ENCODE results near the gene KNCN.

The KNCN gene

GRCh38 chr1:46512135-46512791 is 39.2 kb downstream of the KNCN start:
- H3K9ac ChIP-seq (ENCODE audit: low read depth, low read length), result no peak overlapping the region
- no peak overlapping the region for H3K4me3 ChIP-seq (ENCODE audit: low read length)
- H3K4me1 ChIP-seq (ENCODE audit: insufficient read depth, low read length), result peaks cover 19% of the 10 kb centered on the region; the same call in 1 of the 2 replicates
- peaks cover 51% of the 10 kb centered on the region for H3K27me3 ChIP-seq (ENCODE audit: insufficient read depth, low read length)
- no peaks in the 10 kb centered on the region for H3K9me3 ChIP-seq (ENCODE audit: insufficient read depth, low read depth, low read length)
- no peaks in the 10 kb centered on the region for H3K36me3 ChIP-seq (ENCODE audit: insufficient read depth, low read length)
- H3K27ac ChIP-seq (ENCODE audit: low read depth, low read length), result no peak overlapping the region
- WGBS, result 87% methylated on average over 23 of the region's 23 CpGs

GRCh38 chr1:46510998-46511365 is 40.5 kb downstream of the KNCN start:
- Histone ChIP-seq H3K27me3 (ENCODE audit: insufficient read depth, low read length) (peaks cover 42% of the 10 kb centered on the region), H3K27ac (ENCODE audit: low read depth, low read length) (no peak overlapping the region), H3K4me1 (ENCODE audit: insufficient read depth, low read length) (peaks cover 10% of the 10 kb centered on the region; the same call in 1 of the 2 replicates), H3K4me3 (ENCODE audit: low read length) (no peak overlapping the region), H3K36me3 (ENCODE audit: insufficient read depth, low read length) (no peaks in the 10 kb centered on the region), H3K9ac (ENCODE audit: low read depth, low read length) (no peak overlapping the region), H3K9me3 (ENCODE audit: insufficient read depth, low read depth, low read length) (no peaks in the 10 kb centered on the region)
- WGBS, result 69% methylated on average over 8 of the region's 8 CpGs

GRCh38 chr1:46510341-46510997 is 41.0 kb downstream of the KNCN start:
- Histone ChIP-seq H3K27me3 (ENCODE audit: insufficient read depth, low read length) (peaks cover 37% of the 10 kb centered on the region), H3K36me3 (ENCODE audit: insufficient read depth, low read length) (no peaks in the 10 kb centered on the region), H3K9ac (ENCODE audit: low read depth, low read length) (no peak overlapping the region), H3K4me1 (ENCODE audit: insufficient read depth, low read length) (peaks cover 8% of the 10 kb centered on the region; the same call in 1 of the 2 replicates), H3K9me3 (ENCODE audit: insufficient read depth, low read depth, low read length) (no peaks in the 10 kb centered on the region), H3K27ac (ENCODE audit: low read depth, low read length) (no peak overlapping the region), H3K4me3 (ENCODE audit: low read length) (no peak overlapping the region)
- WGBS, result 95% methylated on average over 18 of the region's 19 CpGs

GRCh38 chr1:46508757-46509156 is 42.7 kb downstream of the KNCN start:
- Histone ChIP-seq H3K27ac (ENCODE audit: low read depth, low read length) (no peak overlapping the region), H3K9me3 (ENCODE audit: insufficient read depth, low read depth, low read length) (no peaks in the 10 kb centered on the region), H3K27me3 (ENCODE audit: insufficient read depth, low read length) (peaks cover 24% of the 10 kb centered on the region), H3K9ac (ENCODE audit: low read depth, low read length) (no peak overlapping the region), H3K36me3 (ENCODE audit: insufficient read depth, low read length) (no peaks in the 10 kb centered on the region), H3K4me1 (ENCODE audit: insufficient read depth, low read length) (peaks cover 8% of the 10 kb centered on the region; the same call in 1 of the 2 replicates), H3K4me3 (ENCODE audit: low read length) (no peak overlapping the region)
- 64% methylated on average over 5 of the region's 5 CpGs for WGBS

- peaks cover 6% of the 10 kb centered on the region; the same call in 1 of the 2 replicates for H3K4me1 ChIP-seq (ENCODE audit: insufficient read depth, low read length)
- no peaks in the 10 kb centered on the region for H3K36me3 ChIP-seq (ENCODE audit: insufficient read depth, low read length)
- 87% methylated on average over 17 of the region's 17 CpGs for WGBS
- no peaks in the 10 kb centered on the region for H3K9me3 ChIP-seq (ENCODE audit: insufficient read depth, low read depth, low read length)
- peaks cover 26% of the 10 kb centered on the region; the same call in 1 of the 2 replicates for H3K27me3 ChIP-seq (ENCODE audit: insufficient read depth, low read length)
- no peak overlapping the region for H3K9ac ChIP-seq (ENCODE audit: low read depth, low read length)
- no peak overlapping the region for H3K27ac ChIP-seq (ENCODE audit: low read depth, low read length)
- no peak overlapping the region for H3K4me3 ChIP-seq (ENCODE audit: low read length)
Measured at GRCh38 chr1:46506470-46507219, 44.8 kb downstream of the KNCN start.

GRCh38 chr1:46503421-46503820 is 48.0 kb downstream of the KNCN start:
- Histone ChIP-seq H3K4me1 (ENCODE audit: insufficient read depth, low read length) (no peaks in the 10 kb centered on the region; the same call in none of the 2 replicates), H3K4me3 (ENCODE audit: low read length) (no peak overlapping the region), H3K9ac (ENCODE audit: low read depth, low read length) (no peak overlapping the region), H3K36me3 (ENCODE audit: insufficient read depth, low read length) (no peaks in the 10 kb centered on the region), H3K27me3 (ENCODE audit: insufficient read depth, low read length) (peaks cover 32% of the 10 kb centered on the region), H3K27ac (ENCODE audit: low read depth, low read length) (no peak overlapping the region), H3K9me3 (ENCODE audit: insufficient read depth, low read depth, low read length) (no peaks in the 10 kb centered on the region)
- WGBS, result 94% methylated on average over 4 of the region's 4 CpGs

- Histone ChIP-seq H3K4me1 (ENCODE audit: insufficient read depth, low read length) (no peaks in the 10 kb centered on the region; the same call in none of the 2 replicates), H3K4me3 (ENCODE audit: low read length) (no peak overlapping the region), H3K9ac (ENCODE audit: low read depth, low read length) (no peak overlapping the region), H3K27me3 (ENCODE audit: insufficient read depth, low read length) (peaks cover 51% of the 10 kb centered on the region), H3K9me3 (ENCODE audit: insufficient read depth, low read depth, low read length) (no peaks in the 10 kb centered on the region), H3K27ac (ENCODE audit: low read depth, low read length) (no peak overlapping the region), H3K36me3 (ENCODE audit: insufficient read depth, low read length) (no peaks in the 10 kb centered on the region)
- WGBS, result 95% methylated on average over 2 of the region's 3 CpGs
Measured at GRCh38 chr1:46501528-46501927, 49.9 kb downstream of the KNCN start.

GRCh38 chr1:46497665-46498064 is 53.8 kb downstream of the KNCN start:
- H3K36me3 ChIP-seq (ENCODE audit: insufficient read depth, low read length), result no peaks in the 10 kb centered on the region
- no peak overlapping the region for H3K9ac ChIP-seq (ENCODE audit: low read depth, low read length)
- H3K27ac ChIP-seq (ENCODE audit: low read depth, low read length), result no peak overlapping the region
- H3K9me3 ChIP-seq (ENCODE audit: insufficient read depth, low read depth, low read length), result no peaks in the 10 kb centered on the region
- no peak overlapping the region for H3K4me3 ChIP-seq (ENCODE audit: low read length)
- H3K4me1 ChIP-seq (ENCODE audit: insufficient read depth, low read length), result peaks cover 14% of the 10 kb centered on the region
- 96% methylated on average over 17 of the region's 19 CpGs for WGBS
- peaks cover 82% of the 10 kb centered on the region for H3K27me3 ChIP-seq (ENCODE audit: insufficient read depth, low read length)

- peaks cover 21% of the 10 kb centered on the region for H3K4me1 ChIP-seq (ENCODE audit: insufficient read depth, low read length)
- H3K36me3 ChIP-seq (ENCODE audit: insufficient read depth, low read length), result no peaks in the 10 kb centered on the region
- no peak overlapping the region for H3K27ac ChIP-seq (ENCODE audit: low read depth, low read length)
- H3K4me3 ChIP-seq (ENCODE audit: low read length), result no peak overlapping the region
- 83% methylated on average over 2 of the region's 3 CpGs for WGBS
- peaks cover 84% of the 10 kb centered on the region for H3K27me3 ChIP-seq (ENCODE audit: insufficient read depth, low read length)
- H3K9ac ChIP-seq (ENCODE audit: low read depth, low read length), result no peak overlapping the region
- H3K9me3 ChIP-seq (ENCODE audit: insufficient read depth, low read depth, low read length), result no peaks in the 10 kb centered on the region
Measured at GRCh38 chr1:46497020-46497419, 54.4 kb downstream of the KNCN start.

- H3K4me3 ChIP-seq (ENCODE audit: low read length), result no peak overlapping the region
- H3K27me3 ChIP-seq (ENCODE audit: insufficient read depth, low read length), result peaks cover 86% of the 10 kb centered on the region
- H3K9me3 ChIP-seq (ENCODE audit: insufficient read depth, low read depth, low read length), result no peaks in the 10 kb centered on the region
- no peaks in the 10 kb centered on the region for H3K36me3 ChIP-seq (ENCODE audit: insufficient read depth, low read length)
- H3K4me1 ChIP-seq (ENCODE audit: insufficient read depth, low read length), result peaks cover 26% of the 10 kb centered on the region
- H3K9ac ChIP-seq (ENCODE audit: low read depth, low read length), result no peak overlapping the region
- WGBS, result 85% methylated on average over 6 of the region's 6 CpGs
- no peak overlapping the region for H3K27ac ChIP-seq (ENCODE audit: low read depth, low read length)
Measured at GRCh38 chr1:46496505-46496904, 54.9 kb downstream of the KNCN start.

GRCh38 chr1:46495778-46496177 is 55.7 kb downstream of the KNCN start:
- Histone ChIP-seq H3K9ac (ENCODE audit: low read depth, low read length) (no peak overlapping the region), H3K36me3 (ENCODE audit: insufficient read depth, low read length) (no peaks in the 10 kb centered on the region), H3K4me1 (ENCODE audit: insufficient read depth, low read length) (peaks cover 30% of the 10 kb centered on the region), H3K27me3 (ENCODE audit: insufficient read depth, low read length) (peaks cover 93% of the 10 kb centered on the region), H3K4me3 (ENCODE audit: low read length) (no peak overlapping the region), H3K27ac (ENCODE audit: low read depth, low read length) (no peak overlapping the region), H3K9me3 (ENCODE audit: insufficient read depth, low read depth, low read length) (no peaks in the 10 kb centered on the region)
- WGBS, result 93% methylated on average over 2 of the region's 2 CpGs

All from HUES64 (cell line).